Loucy (cell line): ENCODE measurements around the gene UBXN6.

Experiments used
- H2AFZ ChIP-seq: fragments of 200-600 bp; sonication (generic); 2 replicates; pipeline ENCODE4 v1.6.0; 2016; ENCODE audit warnings: antibody characterized with exemption, mild to moderate bottlenecking, low read length, moderate library complexity
- H3F3A ChIP-seq: fragments of 200-600 bp; 2 replicates; pipeline ENCODE4 v1.6.0; 2016; ENCODE audit warnings: antibody characterized with exemption, low read depth, mild to moderate bottlenecking
- H3K27me3 ChIP-seq: fragments of 200-600 bp; sonication (generic); 2 replicates; pipeline ENCODE4 v1.6.1; 2014; ENCODE audit warnings: low read length, mild to moderate bottlenecking; ENCODE audit not compliant: insufficient read depth, poor library complexity, severe bottlenecking
- H3K36me3 ChIP-seq: fragments of 200-600 bp; sonication (generic); 2 replicates; pipeline ENCODE4 v1.6.1; 2016; ENCODE audit warnings: low read length; ENCODE audit not compliant: insufficient read depth
- H3K4me1 ChIP-seq: fragments of 200-600 bp; sonication (generic); 2 replicates; pipeline ENCODE4 v1.5.1; 2014; ENCODE audit warnings: low read length, mild to moderate bottlenecking; ENCODE audit not compliant: insufficient read depth, poor library complexity, severe bottlenecking
- H3K4me2 ChIP-seq: fragments of 200-600 bp; sonication (generic); 2 replicates; pipeline ENCODE4 v1.6.0; 2014; ENCODE audit warnings: antibody characterized with exemption, low read length, low read depth, mild to moderate bottlenecking; ENCODE audit not compliant: poor library complexity, severe bottlenecking
- H3K4me3 ChIP-seq: fragments of 200-600 bp; sonication (generic); 2 replicates; pipeline ENCODE4 v1.5.1; 2014; ENCODE audit warnings: low read length, mild to moderate bottlenecking, mixed read lengths; ENCODE audit not compliant: poor library complexity, severe bottlenecking
- H3K79me2 ChIP-seq: fragments of 200-600 bp; sonication (generic); 2 replicates; pipeline ENCODE4 v1.6.1; 2014; ENCODE audit warnings: low read length; ENCODE audit not compliant: insufficient read depth
- H3K9ac ChIP-seq: fragments of 200-600 bp; sonication (generic); 2 replicates; pipeline ENCODE4 v1.6.0; 2014; ENCODE audit warnings: mild to moderate bottlenecking, low read depth, low read length, moderate library complexity; ENCODE audit not compliant: poor library complexity, severe bottlenecking
- H3K9me2 ChIP-seq: fragments of 200-600 bp; sonication (generic); replicated peaks from 2 replicates; pipeline ENCODE4 v1.6.1; 2016; ENCODE audit warnings: low read depth, low read length, mixed read lengths
- H3K9me3 ChIP-seq: fragments of 200-600 bp; sonication (generic); 2 replicates; pipeline ENCODE4 v1.6.1; 2014; ENCODE audit warnings: mild to moderate bottlenecking, antibody characterized with exemption, low read length, low read depth; ENCODE audit not compliant: insufficient read depth
- H4K20me1 ChIP-seq: fragments of 200-600 bp; sonication (generic); 2 replicates; pipeline ENCODE4 v1.6.0; 2014; ENCODE audit warnings: antibody characterized with exemption, low read length, mild to moderate bottlenecking; ENCODE audit not compliant: insufficient read depth, poor library complexity, severe bottlenecking
- CTCF ChIP-seq: fragments of 200-600 bp; sonication (generic); conservative IDR thresholded peaks from 2 replicates; pipeline ENCODE4 v1.5.1; 2014; ENCODE audit warnings: mild to moderate bottlenecking, antibody characterized with exemption, low read length
- EZH2phosphoT487 ChIP-seq: fragments of 200-600 bp; IDR thresholded peaks from 2 replicates; pipeline ENCODE4 v1.6.1; 2018; ENCODE audit warnings: antibody characterized with exemption, mild to moderate bottlenecking, moderate library complexity, borderline replicate concordance

UBXN6 gene

GRCh38 chr19:4434391-4434790 lies 23.2 kb downstream of the UBXN6 start:
- H2AFZ ChIP-seq = no peak overlapping the region
- no peaks in the 10 kb centered on the region for H3K4me1 ChIP-seq
- no peaks in the 10 kb centered on the region for H3K9me3 ChIP-seq
- H3K36me3 ChIP-seq = peaks cover 81% of the 10 kb centered on the region; the same call in 1 of the 2 replicates
- no peak overlapping the region for H3K9ac ChIP-seq
- H3F3A ChIP-seq = no peaks in the 10 kb centered on the region
- H3K4me2 ChIP-seq = no peak overlapping the region
- no peaks in the 10 kb centered on the region for H3K27me3 ChIP-seq
- H3K79me2 ChIP-seq = no peaks in the 10 kb centered on the region
- TF ChIP-seq EZH2phosphoT487 (no peak), CTCF (no peak)
- H3K9me2 ChIP-seq = no peaks in the 10 kb centered on the region
- H4K20me1 ChIP-seq = no peaks in the 10 kb centered on the region
- no peak overlapping the region for H3K4me3 ChIP-seq

- H3K4me3 ChIP-seq = no peak overlapping the region
- H3K4me1 ChIP-seq = no peaks in the 10 kb centered on the region
- H3K4me2 ChIP-seq = no peak overlapping the region
- no peak overlapping the region for H2AFZ ChIP-seq
- no peaks in the 10 kb centered on the region for H3F3A ChIP-seq
- H3K79me2 ChIP-seq = no peaks in the 10 kb centered on the region
- H3K9me2 ChIP-seq = no peaks in the 10 kb centered on the region
- H3K9ac ChIP-seq = no peak overlapping the region
- no peaks in the 10 kb centered on the region for H3K9me3 ChIP-seq
- TF ChIP-seq EZH2phosphoT487 (no peak), CTCF (no peak)
- peaks cover 87% of the 10 kb centered on the region; the same call in 1 of the 2 replicates for H3K36me3 ChIP-seq
- H4K20me1 ChIP-seq = no peaks in the 10 kb centered on the region
- H3K27me3 ChIP-seq = no peaks in the 10 kb centered on the region
Measured at GRCh38 chr19:4432918-4433506, 24.6 kb downstream of the UBXN6 start.

- Histone ChIP-seq H2AFZ (no peak overlapping the region), H3K4me3 (no peak overlapping the region), H4K20me1 (no peaks in the 10 kb centered on the region), H3K27me3 (no peaks in the 10 kb centered on the region), H3K9ac (no peak overlapping the region), H3K9me2 (no peaks in the 10 kb centered on the region), H3K4me1 (no peaks in the 10 kb centered on the region), H3K36me3 (peaks cover 81% of the 10 kb centered on the region; the same call in 1 of the 2 replicates), H3K79me2 (no peaks in the 10 kb centered on the region), H3K4me2 (no peak overlapping the region), H3K9me3 (no peaks in the 10 kb centered on the region), H3F3A (no peaks in the 10 kb centered on the region)
- TF ChIP-seq CTCF (no peak), EZH2phosphoT487 (no peak)
Measured at GRCh38 chr19:4431808-4432674, 25.6 kb downstream of the UBXN6 start.
